ENCODE results near the gene PHF13. TPM values are rescaled to one million over a fixed set of nuclear protein-coding genes. Genes with fewer than 3 reads are reported as not detected.
A peak's percentile ranks its signal among the peaks of the same experiment; 100 is the strongest.

The PHF13 gene
- total RNA-seq, 1 experiment from 2014 or later: 55.8 TPM

DNA sequence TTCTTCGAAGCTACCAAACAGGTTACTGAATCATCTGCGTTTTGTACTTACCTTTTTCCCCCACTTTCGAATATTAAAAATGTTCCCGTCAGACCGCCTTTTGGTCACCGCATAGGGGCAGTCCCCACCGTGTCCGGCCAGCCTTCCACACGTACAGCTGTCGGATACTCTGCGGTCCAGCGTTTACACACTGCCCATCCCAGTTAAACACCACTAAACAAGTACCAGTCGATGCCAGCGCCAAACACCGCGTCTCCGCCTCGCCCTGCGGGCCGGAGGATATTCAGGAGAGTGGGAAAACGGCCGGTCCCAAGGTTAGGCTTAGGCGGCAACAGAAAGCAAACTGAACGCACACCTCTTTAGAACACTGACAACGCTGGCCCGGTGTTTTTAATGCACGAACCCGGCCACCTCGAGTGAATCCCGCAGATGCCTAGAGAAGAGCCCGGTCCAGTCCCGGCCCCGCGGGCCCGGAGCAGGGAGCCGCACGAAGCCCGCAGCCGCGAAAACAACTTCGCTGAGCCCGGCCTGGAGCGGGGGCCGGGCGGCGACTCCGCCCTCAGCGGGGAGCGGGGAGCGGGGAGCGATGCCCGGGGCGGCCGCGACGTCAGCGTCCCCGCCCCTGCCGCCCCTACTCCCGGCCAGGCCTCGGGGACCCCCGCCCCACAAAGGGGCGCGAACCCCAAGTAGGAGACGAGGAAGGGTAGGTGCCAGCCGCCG lies 730 bp upstream of the PHF13 start:
- Histone ChIP-seq H3K79me2 (ENCODE audit: insufficient read depth, low read length) (peaks cover 14% of the 10 kb centered on the region; the same call in 1 of the 2 replicates), H3K14ac (ENCODE audit: insufficient read depth, low read length) (no peak overlapping the region), H2BK12ac (ENCODE audit: insufficient read length, low read depth, low read length) (no peak overlapping the region), H3K27me3 (ENCODE audit: insufficient read depth, low read length) (no peaks in the 10 kb centered on the region), H3K9me3 (ENCODE audit: control insufficient read depth, low read depth, low read length) (no peaks in the 10 kb centered on the region), H2BK120ac (ENCODE audit: low read depth, low read length, poor library complexity, severe bottlenecking) (no peak overlapping the region), H2AFZ (ENCODE audit: low read length) (peak overlapping the region; percentile 2), H4K91ac (ENCODE audit: insufficient read length, low read depth, low read length) (no peak overlapping the region), H3K4ac (ENCODE audit: low read depth, low read length) (no peak overlapping the region), H4K5ac (ENCODE audit: insufficient read length, low read depth, low read length) (no peak overlapping the region), H2AK5ac (ENCODE audit: insufficient read length, low read length) (no peak overlapping the region), H3K79me1 (ENCODE audit: insufficient read depth, low read depth, low read length, poor library complexity, severe bottlenecking) (peaks cover 6% of the 10 kb centered on the region), H2BK5ac (ENCODE audit: insufficient read length, low read length) (no peak overlapping the region), H3T11ph (ENCODE audit: low read length) (no peak overlapping the region), H4K8ac (replicated peaks; ENCODE audit: insufficient read length, low read depth, low read length) (no peak overlapping the region), H3K27ac (ENCODE audit: insufficient read length, low read depth, low read length) (no peak overlapping the region), H3K23me2 (ENCODE audit: insufficient read length, low read depth, low read length, poor library complexity, severe bottlenecking) (peaks cover 17% of the 10 kb centered on the region), H3K23ac (ENCODE audit: insufficient read length, low read depth, low read length) (no peak overlapping the region), H3K9ac (ENCODE audit: extremely low read depth, insufficient read length, low read length) (peak overlapping the region; percentile 2), H2BK15ac (ENCODE audit: low read depth, low read length) (no peak overlapping the region), H3K4me2 (ENCODE audit: insufficient read depth, insufficient read length, low read length) (peak overlapping the region; percentile 76), H2BK20ac (ENCODE audit: low read depth, low read length, poor library complexity, severe bottlenecking) (no peak overlapping the region), H3K4me1 (ENCODE audit: insufficient read depth, low read length) (no peaks in the 10 kb centered on the region), H3K56ac (ENCODE audit: insufficient read length, low read depth, low read length) (no peak overlapping the region), H4K20me1 (ENCODE audit: control insufficient read depth, insufficient read depth, insufficient read length) (no peaks in the 10 kb centered on the region), H3K18ac (ENCODE audit: insufficient read length, low read depth, low read length) (no peak overlapping the region)
- Mint-ChIP-seq H3K36me3 (ENCODE audit: insufficient read depth in 1 of 3, low read depth in 3 of 3) (peaks cover 3 to 18% (median 11%) of the 10 kb centered on the region in 3 experiments; a peak in 6 of 7 replicates), H3K4me3 (peak overlapping the region; percentile 81 to 89), H3K27ac (peak overlapping the region in 2 of 3 experiments; percentile 32 to 89; a peak in 3 of 7 replicates), H3K27me3 (ENCODE audit: low read depth) (peaks cover 14% of the 10 kb centered on the region), H3K9me3 (no peaks in the 10 kb centered on the region; a peak in 1 of 5 replicates), H3K4me1 (peaks cover 13 to 15% of the 10 kb centered on the region in 2 experiments)
- TF ChIP-seq, protein P1, sequence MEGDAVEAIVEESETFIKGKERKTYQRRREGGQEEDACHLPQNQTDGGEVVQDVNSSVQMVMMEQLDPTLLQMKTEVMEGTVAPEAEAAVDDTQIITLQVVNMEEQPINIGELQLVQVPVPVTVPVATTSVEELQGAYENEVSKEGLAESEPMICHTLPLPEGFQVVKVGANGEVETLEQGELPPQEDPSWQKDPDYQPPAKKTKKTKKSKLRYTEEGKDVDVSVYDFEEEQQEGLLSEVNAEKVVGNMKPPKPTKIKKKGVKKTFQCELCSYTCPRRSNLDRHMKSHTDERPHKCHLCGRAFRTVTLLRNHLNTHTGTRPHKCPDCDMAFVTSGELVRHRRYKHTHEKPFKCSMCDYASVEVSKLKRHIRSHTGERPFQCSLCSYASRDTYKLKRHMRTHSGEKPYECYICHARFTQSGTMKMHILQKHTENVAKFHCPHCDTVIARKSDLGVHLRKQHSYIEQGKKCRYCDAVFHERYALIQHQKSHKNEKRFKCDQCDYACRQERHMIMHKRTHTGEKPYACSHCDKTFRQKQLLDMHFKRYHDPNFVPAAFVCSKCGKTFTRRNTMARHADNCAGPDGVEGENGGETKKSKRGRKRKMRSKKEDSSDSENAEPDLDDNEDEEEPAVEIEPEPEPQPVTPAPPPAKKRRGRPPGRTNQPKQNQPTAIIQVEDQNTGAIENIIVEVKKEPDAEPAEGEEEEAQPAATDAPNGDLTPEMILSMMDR (conservative IDR thresholded peaks at IDR 0.05): no peak
- no CpG with 5 or more reads among the region's 67 CpGs for WGBS (ENCODE audit: extremely low coverage, insufficient read length, low lambda C conversion rate)
- no peak for DNase-seq
